OCI-LY7 (cell line): ENCODE results near the gene CDKL2.

ENCODE experiments used
- EZH2phosphoT487 ChIP-seq: fragments of 200-600 bp; sonication (generic); IDR thresholded peaks from 2 replicates; pipeline ENCODE4 v1.6.1; 2018; ENCODE audit warnings: low read depth, borderline replicate concordance, mild to moderate bottlenecking, mixed run types, antibody characterized with exemption, low read length, moderate library complexity, mixed read lengths
- TF ChIP-seq, protein P1 (sequence below): fragments of 200-600 bp; sonication (generic); conservative IDR thresholded peaks from 2 replicates; pipeline ENCODE4 v1.5.1; 2014; ENCODE audit warnings: mild to moderate bottlenecking, antibody characterized with exemption, low read length, moderate library complexity, mixed read lengths

DNA sequence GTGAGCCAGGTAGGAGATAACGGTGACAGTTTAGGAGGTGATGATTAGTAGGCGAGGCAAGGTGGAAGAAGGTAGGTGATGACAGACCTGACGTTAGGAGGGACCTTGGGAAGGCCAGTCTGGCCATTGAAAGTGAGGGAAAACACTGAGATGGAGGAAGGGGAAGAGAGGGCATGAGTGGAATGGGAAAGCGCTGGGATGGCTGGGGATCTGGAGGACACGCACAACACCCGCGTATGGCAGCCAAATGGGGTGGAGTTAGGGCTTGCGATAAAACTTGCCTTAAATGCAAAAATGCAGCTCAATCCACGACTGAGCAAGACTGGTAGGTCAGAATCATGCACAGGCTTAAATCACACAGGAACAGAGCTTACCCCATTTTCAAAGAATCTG lies 605 bp upstream of the CDKL2 start:
- TF ChIP-seq, protein P1, sequence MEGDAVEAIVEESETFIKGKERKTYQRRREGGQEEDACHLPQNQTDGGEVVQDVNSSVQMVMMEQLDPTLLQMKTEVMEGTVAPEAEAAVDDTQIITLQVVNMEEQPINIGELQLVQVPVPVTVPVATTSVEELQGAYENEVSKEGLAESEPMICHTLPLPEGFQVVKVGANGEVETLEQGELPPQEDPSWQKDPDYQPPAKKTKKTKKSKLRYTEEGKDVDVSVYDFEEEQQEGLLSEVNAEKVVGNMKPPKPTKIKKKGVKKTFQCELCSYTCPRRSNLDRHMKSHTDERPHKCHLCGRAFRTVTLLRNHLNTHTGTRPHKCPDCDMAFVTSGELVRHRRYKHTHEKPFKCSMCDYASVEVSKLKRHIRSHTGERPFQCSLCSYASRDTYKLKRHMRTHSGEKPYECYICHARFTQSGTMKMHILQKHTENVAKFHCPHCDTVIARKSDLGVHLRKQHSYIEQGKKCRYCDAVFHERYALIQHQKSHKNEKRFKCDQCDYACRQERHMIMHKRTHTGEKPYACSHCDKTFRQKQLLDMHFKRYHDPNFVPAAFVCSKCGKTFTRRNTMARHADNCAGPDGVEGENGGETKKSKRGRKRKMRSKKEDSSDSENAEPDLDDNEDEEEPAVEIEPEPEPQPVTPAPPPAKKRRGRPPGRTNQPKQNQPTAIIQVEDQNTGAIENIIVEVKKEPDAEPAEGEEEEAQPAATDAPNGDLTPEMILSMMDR: no peak
- no peak for TF ChIP-seq EZH2phosphoT487
